Measurements from ENCODE around the gene BRD7.

BRD7 gene

GRCh38 chr16:50368410-50369132 is at the start of gene BRD7:
BRD7 (minus strand) TSS chr16:50368988; CDS start chr16:50368774, 214 bp downstream.
- peak within 1 kb of the TSS; percentile 63 for H3K27ac ChIP-seq
- no peak for DNase-seq (ENCODE audit: low read depth, low spot score)

- DNase-seq (ENCODE audit: low read depth, low spot score) = no peak
- no peak overlapping the region for H3K27ac ChIP-seq
These were observed 47.6 kb upstream of the BRD7 start for GRCh38 chr16:50416388-50416787.

GRCh38 chr16:50414152-50414551 is 45.4 kb upstream of the BRD7 start:
- H3K27ac ChIP-seq = no peak overlapping the region
- DNase-seq (ENCODE audit: low read depth, low spot score) = no peak

GRCh38 chr16:50411034-50411433 is 42.2 kb upstream of the BRD7 start:
- DNase-seq (ENCODE audit: low read depth, low spot score) = no peak
- H3K27ac ChIP-seq = no peak overlapping the region

- H3K27ac ChIP-seq = no peak overlapping the region
- DNase-seq (ENCODE audit: low read depth, low spot score) = no peak
These were observed 39.3 kb upstream of the BRD7 start for GRCh38 chr16:50408001-50408561.

- H3K27ac ChIP-seq = no peak overlapping the region
- no peak for DNase-seq (ENCODE audit: low read depth, low spot score)
These were observed 38.6 kb upstream of the BRD7 start for GRCh38 chr16:50407351-50407750.

GRCh38 chr16:50403491-50403890 is 34.7 kb upstream of the BRD7 start:
- DNase-seq (ENCODE audit: low read depth, low spot score) = no peak
- no peak overlapping the region for H3K27ac ChIP-seq

GRCh38 chr16:50402298-50402895 is 33.6 kb upstream of the BRD7 start:
- H3K27ac ChIP-seq = no peak overlapping the region
- DNase-seq (ENCODE audit: low read depth, low spot score) = no peak

- DNase-seq (ENCODE audit: low read depth, low spot score) = no peak
- no peak overlapping the region for H3K27ac ChIP-seq
These were observed 32.6 kb upstream of the BRD7 start for GRCh38 chr16:50401355-50401754.

- no peak for DNase-seq (ENCODE audit: low read depth, low spot score)
- H3K27ac ChIP-seq = no peak overlapping the region
These were observed 32.2 kb upstream of the BRD7 start for GRCh38 chr16:50400967-50401348.

GRCh38 chr16:50400312-50400966 is 31.7 kb upstream of the BRD7 start:
- no peak for DNase-seq (ENCODE audit: low read depth, low spot score)
- no peak overlapping the region for H3K27ac ChIP-seq

- DNase-seq (ENCODE audit: low read depth, low spot score) = no peak
- no peak overlapping the region for H3K27ac ChIP-seq
These were observed 30.6 kb upstream of the BRD7 start for GRCh38 chr16:50399411-50399810.

- H3K27ac ChIP-seq = no peak overlapping the region
- no peak for DNase-seq (ENCODE audit: low read depth, low spot score)
These were observed 29.5 kb upstream of the BRD7 start for GRCh38 chr16:50398336-50398735.

- H3K27ac ChIP-seq = peak overlapping the region; percentile 100
- peak; percentile 99 for DNase-seq (ENCODE audit: low read depth, low spot score)
These were observed 28.2 kb upstream of the BRD7 start for GRCh38 chr16:50396761-50397535.

GRCh38 chr16:50395763-50396710 is 27.2 kb upstream of the BRD7 start:
- H3K27ac ChIP-seq = peak overlapping the region; percentile 100
- no peak for DNase-seq (ENCODE audit: low read depth, low spot score)

GRCh38 chr16:50393858-50394802 is 25.3 kb upstream of the BRD7 start:
- DNase-seq (ENCODE audit: low read depth, low spot score) = no peak
- H3K27ac ChIP-seq = no peak overlapping the region

- no peak for DNase-seq (ENCODE audit: low read depth, low spot score)
- H3K27ac ChIP-seq = no peak overlapping the region
These were observed 24.6 kb upstream of the BRD7 start for GRCh38 chr16:50393416-50393815.

Measured in epithelial cell of prostate (primary cell).